ENCODE results near the gene GFAP. TPM values are rescaled to one million over a fixed set of nuclear protein-coding genes. Genes with fewer than 3 reads are reported as not detected.

Gene GFAP
- total RNA-seq (ENCODE audit: low replicate concordance) = 1.1 TPM in 1 of 2 replicates, not detected in the other

DNA sequence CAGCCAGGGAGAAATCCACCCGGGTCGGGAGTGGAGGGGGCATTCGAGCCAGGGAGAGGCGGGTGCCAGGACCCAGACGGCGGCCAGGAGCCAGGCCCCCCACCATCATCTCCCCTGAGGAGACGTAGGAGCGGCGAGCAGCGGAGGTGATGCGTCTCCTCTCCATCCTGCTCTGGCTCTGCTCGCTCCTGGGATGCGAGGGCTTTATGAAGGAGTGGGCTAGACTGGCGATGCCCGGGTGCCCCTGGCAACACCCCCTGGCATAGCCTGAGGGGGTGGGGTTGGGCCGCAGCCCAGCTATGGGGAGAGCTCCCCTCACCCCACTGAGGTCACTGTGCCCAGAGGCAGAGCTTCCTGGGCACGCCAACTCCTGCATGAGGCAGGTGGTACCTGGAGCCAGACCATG is at the start of gene GFAP:
GFAP (minus strand) TSS at position 180 of the 406 bp plus-strand sequence; CDS start at position 166, 14 bp downstream.

DNA sequence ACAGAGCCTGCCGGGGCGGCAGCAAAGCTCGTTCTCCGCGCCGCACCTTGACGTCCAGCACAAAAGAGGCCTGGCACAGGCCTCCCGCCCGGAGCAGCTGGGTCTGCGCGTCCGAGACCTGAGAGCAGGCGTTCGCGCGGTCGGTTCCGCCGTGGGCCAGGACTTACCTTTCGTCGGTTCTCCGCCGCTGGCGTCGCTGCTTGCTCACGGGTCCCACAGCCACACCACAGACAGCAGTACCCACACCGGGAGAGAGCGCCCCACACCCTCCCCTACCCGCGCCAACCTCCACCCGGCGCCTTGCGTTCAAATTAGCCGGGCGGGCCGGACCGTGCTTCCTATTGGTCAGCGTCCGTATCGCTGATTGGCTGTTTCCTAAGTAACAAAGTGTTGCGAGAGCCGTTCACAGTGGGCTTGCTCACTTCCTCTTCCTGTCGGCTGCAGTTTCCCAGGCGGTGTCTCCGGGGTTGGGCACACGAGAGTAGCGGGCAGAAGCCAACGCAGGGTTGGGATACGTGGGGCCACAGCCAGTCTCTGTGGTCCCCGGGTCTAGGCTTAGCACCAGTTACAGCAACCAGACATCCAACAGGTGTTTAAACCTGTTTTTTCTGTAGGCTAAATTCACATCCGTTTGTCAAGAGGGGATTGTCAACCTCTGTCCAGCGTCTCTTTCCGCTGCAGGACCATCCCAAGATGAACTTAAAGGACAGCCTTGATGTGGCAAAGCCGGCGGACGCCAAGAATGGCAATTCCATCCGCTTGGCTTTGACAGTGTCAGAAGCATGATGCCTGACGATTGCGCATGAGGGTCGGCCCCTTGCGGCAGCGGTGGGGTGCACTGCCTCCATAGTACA is 32.4 kb upstream of the GFAP start, which contains the start of gene KIF18B:
KIF18B (minus strand) TSS at position 313 of the 854 bp plus-strand sequence. CDS start 11,429 bp downstream, outside the sequence.

DNA sequence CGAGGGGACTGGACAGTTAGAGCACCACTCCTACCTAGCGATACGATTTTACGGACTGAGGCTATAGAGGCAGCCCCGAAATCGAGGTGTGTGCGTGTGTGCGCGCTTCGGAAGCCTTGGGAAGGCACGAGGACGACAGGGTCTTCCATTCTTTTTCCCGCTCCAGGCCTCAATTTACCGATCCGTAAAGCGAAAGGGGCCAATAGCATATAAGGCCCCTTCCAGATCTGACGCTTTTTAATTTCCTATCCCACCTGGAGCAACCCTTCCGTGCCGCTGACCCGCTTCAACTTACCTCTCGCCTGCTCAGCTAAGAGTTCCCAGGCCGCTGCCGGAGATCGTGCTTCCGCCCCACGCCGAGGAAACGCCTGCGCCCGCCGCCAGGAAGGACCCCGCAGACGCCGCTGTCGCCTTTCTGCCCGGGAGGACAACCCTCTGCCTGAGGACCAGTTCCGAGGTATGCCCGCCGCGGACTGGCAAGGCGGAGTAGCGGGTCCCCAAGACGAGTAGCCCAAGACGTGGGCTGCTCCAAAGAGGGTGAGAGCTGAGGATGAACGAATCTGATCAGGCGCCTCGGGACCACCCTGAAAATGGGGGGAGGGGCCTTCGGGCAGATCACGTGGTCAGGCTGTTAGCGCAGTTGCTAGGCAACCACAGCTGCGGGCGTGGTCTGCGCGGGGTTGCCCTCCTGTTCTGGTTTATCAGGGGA is 16.1 kb downstream of the GFAP start, which contains the start of gene EFTUD2:
EFTUD2 (minus strand) TSS at position 372 of the 709 bp plus-strand sequence. CDS start 4,924 bp downstream, outside the sequence.

Other genes starting within 250 kb of the GFAP start
- 26.2 and 32.4 TPM in 2 replicates for gene CCDC43, start 225.7 kb downstream of the GFAP start, total RNA-seq (ENCODE audit: low replicate concordance)
- gene DBF4B, start 206.8 kb downstream of the GFAP start, total RNA-seq (ENCODE audit: low replicate concordance) = 1.5 and 2.3 TPM in 2 replicates
- 0.23 and 1.4 TPM in 2 replicates for gene ADAM11, start 156.5 kb downstream of the GFAP start, total RNA-seq (ENCODE audit: low replicate concordance)
- 9.5 and 11.6 TPM in 2 replicates for gene GJC1, start 85.2 kb downstream of the GFAP start, total RNA-seq (ENCODE audit: low replicate concordance)
- gene HIGD1B, start 67.6 kb downstream of the GFAP start, total RNA-seq (ENCODE audit: low replicate concordance) = not detected in 2 replicates
- gene EFTUD2, start 16.1 kb downstream of the GFAP start, total RNA-seq (ENCODE audit: low replicate concordance) = 113 and 140 TPM in 2 replicates
- gene KIF18B, start 32.3 kb upstream of the GFAP start, total RNA-seq (ENCODE audit: low replicate concordance) = 0.68 TPM in 1 of 2 replicates, not detected in the other
- 0.08 and 0.23 TPM in 2 replicates for gene C1QL1, start 52.8 kb upstream of the GFAP start, total RNA-seq (ENCODE audit: low replicate concordance)
- 35.9 and 37.1 TPM in 2 replicates for gene DCAKD, start 136.1 kb upstream of the GFAP start, total RNA-seq (ENCODE audit: low replicate concordance)
- 70.2 and 119 TPM in 2 replicates for gene NMT1, start 145.8 kb upstream of the GFAP start, total RNA-seq (ENCODE audit: low replicate concordance)
- 20.0 and 37.3 TPM in 2 replicates for gene PLCD3, start 217.0 kb upstream of the GFAP start, total RNA-seq (ENCODE audit: low replicate concordance)
- 4.3 and 4.8 TPM in 2 replicates for gene ACBD4, start 220.2 kb upstream of the GFAP start, total RNA-seq (ENCODE audit: low replicate concordance)
- gene HEXIM1, start 233.0 kb upstream of the GFAP start, total RNA-seq (ENCODE audit: low replicate concordance) = 5.9 and 8.6 TPM in 2 replicates
- 5.3 and 11.7 TPM in 2 replicates for gene HEXIM2, start 246.4 kb upstream of the GFAP start, total RNA-seq (ENCODE audit: low replicate concordance)